ENCODE results near the gene LUZP2.

Gene LUZP2

DNA sequence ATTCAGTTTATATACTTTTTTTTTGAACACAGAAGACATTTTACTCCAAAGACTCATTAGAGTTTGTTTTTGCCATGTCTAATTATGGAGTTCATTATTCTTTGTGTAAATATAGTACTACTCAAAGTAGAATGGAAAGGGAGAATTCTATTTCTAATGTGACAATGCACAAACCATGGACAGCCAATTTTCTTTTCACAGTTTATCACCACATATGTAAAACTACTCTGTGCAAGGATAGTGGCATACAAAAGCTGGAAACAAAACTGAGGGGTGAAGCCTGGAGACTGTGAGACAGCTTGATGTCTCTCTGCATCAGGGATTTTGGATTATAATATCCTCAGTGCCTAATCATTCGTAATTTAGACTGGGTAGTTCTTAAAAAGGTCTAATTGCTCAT, 75.5 kb downstream of the LUZP2 start:
- peak; percentile 20 to 22 for DNase-seq

DNA sequence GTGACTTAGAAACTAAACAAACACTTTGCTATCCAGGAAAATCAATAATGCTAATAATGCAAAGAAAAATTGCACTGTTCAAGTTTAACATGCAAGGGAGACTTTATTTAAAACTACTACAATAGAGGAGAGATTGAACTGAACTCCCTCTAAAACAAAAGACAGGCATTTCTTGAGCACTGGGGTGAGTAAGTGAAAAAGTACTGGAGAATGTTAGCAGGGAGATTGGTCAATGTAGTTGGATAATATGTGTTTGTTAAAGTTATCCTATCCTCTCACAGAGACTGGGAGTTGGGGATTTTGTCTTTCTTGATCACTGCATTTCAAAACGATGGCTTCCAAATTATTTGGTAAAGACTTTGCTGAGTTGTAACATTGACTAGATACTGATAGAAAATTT, 77.6 kb downstream of the LUZP2 start:
- DNase-seq: no peak

DNA sequence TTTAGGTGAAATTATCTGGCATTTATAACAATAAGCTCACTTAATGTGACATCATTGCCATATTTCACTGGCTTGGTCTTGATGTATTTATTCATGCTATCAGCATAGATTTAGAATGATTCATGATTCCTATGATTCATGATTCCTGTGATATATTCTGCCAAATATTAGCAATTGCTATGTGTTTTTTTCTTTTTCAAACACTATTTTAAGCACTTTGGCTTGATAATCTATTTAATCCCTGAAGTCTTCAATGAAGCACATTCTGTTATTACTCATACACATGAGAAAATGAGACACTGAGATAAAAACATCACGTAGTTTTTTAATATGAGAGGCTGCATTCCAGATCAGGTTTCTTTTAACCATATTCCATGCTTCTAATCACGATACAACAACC, 78.5 kb downstream of the LUZP2 start:
- DNase-seq: no peak

DNA sequence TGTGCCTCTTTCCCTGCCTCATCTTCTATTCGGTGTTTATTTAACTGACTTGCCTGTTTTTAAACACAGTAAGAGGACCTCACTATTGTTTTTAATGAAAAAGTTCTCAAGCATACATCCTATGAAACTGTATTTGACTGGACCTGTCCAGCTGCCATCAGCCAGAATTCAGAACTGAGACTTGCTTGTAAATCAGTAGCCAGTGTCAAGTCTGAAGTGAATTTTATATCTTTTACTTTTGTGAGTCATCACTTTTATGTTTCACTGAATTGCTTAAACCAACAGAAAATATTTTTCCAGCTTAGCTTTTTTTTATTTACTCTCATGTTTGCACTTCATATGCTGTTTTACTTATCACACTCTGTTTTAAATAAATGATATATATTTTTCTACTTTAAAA, 88.3 kb downstream of the LUZP2 start:
- no peak for DNase-seq

- DNase-seq: no peak
Observed at GRCh38 chr11:24587635-24588034, 90.8 kb downstream of the LUZP2 start.

DNA sequence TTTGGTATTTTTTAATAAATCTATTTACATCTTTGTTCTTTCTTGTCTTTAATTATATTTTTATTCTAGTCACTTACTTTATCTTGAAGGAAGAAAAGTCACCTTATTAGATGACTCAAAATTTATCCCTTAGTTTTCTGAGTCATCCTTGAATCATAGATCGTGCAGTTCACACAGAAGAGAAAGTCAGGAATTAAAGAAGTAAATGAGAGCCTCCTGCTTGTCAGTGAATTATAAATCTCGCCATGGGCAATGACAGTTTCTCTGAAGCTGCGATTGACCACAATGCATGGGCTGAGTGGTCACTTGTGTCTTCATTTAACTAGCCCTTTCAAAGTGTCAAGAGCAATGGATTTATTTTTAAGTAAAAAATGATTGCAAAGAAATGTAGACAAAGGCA, 91.2 kb downstream of the LUZP2 start:
- no peak for DNase-seq

GRCh38 chr11:24589064-24589463, 92.2 kb downstream of the LUZP2 start:
- no peak for DNase-seq

DNA sequence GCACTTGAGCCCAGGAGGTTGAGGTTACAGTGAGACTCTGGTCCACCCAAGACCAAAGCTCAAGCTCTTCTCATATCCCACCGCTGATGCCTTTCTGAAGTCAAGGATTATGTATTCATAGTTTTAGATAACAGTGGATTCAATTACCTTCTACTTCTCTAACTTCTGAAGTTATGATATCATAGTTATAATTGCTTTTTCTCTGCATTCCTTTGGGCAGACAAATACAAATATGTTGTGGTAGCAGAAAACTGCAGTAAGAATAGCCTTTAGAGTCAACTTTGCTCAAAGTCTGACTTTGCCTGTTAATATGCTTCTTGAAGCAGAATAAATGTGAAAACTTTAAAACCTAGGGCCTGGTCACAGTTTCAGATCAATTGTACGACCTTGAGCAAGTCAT, 94.4 kb downstream of the LUZP2 start:
- no peak for DNase-seq

DNA sequence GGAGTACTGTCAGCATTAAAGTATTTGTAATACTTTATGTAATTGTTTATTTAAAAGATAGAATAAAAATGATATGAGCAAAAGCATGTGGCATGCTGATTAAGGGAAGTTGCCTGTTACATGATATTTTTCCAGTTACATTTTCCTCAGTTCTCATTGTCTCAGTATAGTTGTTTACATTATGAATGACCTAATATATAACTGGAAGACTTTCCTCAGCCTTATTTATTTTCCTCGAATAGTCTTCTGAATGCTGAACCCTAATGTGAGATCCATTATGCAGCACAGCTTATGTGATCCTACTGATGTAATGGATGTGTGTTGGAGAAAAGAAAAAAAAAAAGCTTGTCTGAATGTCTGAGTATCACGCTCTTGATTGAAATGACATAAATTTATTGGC, 95.5 kb downstream of the LUZP2 start:
- no peak for DNase-seq

DNA sequence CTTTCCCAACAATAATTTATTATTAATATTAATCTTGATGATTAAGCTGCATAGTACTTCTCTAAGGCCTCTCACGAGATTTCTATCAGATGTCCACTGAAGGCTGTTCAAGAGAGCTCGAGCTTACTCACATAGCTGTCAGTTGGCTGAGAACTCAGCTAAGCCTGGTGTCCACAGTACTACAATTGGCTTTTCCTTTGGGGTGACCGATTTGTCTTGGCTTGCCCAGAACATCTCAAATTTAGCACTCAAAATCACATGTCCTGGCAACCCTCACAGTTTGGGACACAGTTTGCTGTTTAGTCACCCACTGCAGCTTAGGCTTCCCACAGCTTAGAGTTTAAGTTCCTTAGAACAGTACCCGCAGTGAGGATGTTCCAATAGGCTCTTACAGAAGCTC, 96.5 kb downstream of the LUZP2 start:
- DNase-seq: no peak

DNA sequence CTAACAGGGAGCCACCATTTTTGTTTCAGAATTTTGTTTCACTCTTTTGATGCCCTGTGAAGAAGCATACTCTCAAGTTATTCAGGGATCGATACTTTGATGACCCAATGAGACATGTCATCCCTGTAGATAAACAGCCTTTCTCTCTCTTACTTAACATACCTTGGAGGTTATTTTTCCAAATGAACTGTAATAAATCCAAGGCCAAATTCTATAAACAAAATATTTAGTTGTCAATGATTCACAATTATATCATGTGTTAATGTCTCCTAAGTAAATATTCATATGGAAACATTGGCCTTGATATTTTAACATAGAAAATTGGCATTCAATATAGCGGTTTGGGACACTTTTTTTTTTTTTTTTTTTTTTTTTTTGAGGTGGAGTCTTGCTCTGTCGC, 97.5 kb downstream of the LUZP2 start:
- no peak for DNase-seq

- DNase-seq: no peak
Observed at GRCh38 chr11:24598641-24599040, 101.8 kb downstream of the LUZP2 start.

GRCh38 chr11:24609192-24610119, 112.6 kb downstream of the LUZP2 start:
- no peak for DNase-seq

GRCh38 chr11:24615451-24616160, 118.8 kb downstream of the LUZP2 start:
- no peak for DNase-seq

DNA sequence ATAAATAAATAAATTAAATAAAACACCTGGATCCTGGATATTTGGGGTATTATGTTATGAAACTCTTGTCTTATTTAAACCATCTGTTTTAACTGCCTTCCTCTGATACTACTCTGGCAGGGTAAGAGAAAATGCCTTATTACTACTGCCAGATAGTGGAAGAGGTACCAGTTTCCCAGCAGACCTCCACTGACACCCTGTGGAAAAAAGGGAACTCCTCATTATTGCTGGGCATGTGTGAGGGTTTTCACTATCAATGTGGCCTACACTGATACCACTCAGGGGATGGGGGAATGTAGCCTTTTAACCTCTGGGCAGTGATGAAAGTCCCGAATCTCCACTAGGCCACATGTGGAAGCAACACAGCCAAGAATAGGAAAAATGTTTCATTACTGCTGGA, 121.0 kb downstream of the LUZP2 start:
- DNase-seq: no peak

DNA sequence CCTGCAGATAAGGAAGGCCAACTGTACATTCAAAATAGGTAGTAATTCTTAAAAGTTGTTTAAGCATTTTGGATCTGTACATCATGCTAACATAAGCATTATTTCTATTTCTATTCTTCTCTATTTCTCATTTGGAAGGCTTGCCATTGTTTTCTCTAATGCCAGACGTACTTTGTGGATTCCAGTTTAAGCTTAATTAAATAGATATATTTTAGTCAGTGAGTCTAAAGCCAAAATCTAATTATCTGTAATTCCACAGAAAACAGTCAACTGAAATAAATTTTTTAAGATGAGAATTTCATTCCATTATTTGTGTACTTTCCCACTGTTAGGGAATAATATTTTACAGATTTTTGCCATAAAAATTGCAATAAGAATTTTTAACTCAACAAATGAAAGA, 123.0 kb downstream of the LUZP2 start:
- no peak for DNase-seq

DNA sequence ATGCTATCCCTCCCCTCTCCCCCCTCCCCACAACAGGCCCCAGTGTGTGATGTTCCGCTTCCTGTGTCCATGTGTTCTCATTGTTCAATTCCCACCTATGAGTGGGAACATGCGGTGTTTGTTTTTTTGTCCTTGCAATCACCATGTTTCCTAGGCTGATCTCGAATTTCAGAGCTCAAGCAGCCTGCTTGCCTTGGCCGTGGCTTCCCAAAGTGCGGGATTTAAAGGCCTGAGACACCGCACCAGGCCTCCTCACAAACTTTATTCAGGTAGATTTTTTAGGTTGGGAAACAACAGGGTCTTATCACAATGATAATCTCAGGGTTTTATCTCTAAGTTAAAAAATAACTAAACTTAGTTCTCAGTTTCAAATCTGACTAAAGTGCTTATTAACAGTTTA, 125.4 kb downstream of the LUZP2 start:
- no peak for DNase-seq

GRCh38 chr11:24623121-24623520, 126.3 kb downstream of the LUZP2 start:
- no peak for DNase-seq

DNA sequence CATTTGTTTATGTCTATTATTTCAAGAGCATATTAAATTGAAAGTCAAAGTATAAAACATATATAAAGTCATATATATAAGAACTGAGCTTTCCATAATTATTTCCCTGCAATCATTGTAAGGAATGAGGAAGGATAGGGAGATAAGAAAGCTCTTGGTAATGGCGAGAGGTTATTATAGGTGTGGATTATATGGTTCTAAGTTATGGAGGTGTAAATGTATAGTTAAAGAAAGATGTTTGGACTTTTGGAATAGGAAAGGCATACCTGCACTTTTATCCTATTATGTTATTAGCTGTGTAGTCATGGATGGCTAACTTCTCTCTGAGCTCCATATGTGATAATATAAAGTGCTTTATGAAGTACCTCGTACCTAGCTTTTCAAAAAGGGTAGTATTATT, 127.6 kb downstream of the LUZP2 start:
- no peak for DNase-seq

- peak in 1 of 2 experiments; percentile 8 for DNase-seq
Observed at GRCh38 chr11:24625975-24626374, 129.1 kb downstream of the LUZP2 start.

DNA sequence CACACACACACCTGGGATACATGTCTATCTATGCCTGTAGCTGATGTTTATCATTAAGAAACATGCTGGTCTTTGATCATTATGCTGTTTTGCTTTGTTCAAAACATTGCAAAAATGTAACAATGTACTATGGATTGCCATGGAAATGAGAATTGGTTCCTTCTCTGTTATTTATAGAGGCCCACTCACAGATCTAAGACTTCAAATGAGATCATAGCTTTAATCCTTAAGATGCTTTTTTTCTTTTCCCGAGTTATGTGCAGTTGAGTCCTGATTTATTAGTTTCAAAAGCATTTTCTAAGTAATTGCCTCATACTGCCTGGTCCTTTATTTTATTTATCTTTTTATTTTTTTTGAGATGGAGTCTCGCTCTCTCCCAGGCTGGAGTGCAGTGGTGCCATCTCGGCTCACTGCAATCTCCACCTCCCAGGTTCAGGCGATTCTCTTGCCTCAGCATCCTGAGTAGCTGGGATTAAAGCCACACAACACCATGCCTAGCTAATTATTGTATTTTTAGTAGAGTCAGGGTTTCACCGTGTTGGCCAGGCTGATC, 131.4 kb downstream of the LUZP2 start:
- no peak for DNase-seq

DNA sequence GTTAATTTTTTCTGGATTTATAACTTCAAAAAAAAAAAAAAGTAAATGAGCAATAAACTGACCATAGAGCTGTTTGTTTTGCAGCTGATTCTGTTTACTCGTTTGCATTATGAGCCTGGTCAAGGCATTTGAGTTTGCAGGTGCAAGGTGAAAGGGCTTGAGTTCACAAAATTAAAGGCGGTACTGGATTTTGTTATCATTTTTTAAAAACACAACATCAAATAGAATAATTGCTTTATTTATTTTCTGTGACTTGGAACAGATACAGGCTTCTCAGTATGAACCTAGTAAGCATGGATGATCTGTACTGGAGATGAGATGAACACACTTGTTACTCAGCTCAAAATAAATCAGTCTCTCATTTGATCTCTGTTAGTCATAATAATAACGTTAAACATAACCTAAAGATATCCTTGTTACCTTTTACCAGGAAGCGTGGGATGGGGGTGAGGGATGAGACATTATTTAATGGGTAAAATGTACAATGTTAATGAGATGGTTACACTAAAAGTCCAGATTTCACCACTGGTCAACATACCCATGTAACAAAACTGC, 137.8 kb downstream of the LUZP2 start:
- DNase-seq: no peak

GRCh38 chr11:24635588-24636290, 138.9 kb downstream of the LUZP2 start:
- no peak for DNase-seq
